HG02943 (cell line): ENCODE data around the gene MAD1L1.
"Not testable (repeated sequence)": the region's sequence is repeated elsewhere in the genome, so short reads cannot be mapped to it uniquely, and the experiment has no call there.

Source experiments
- ATAC-seq: cut with Tn5 transposase; IDR thresholded peaks from one replicate; pipeline ENCODE4 v1.9.1; 2021; ENCODE audit warnings: mild to moderate bottlenecking, low read depth, moderate library complexity; ENCODE audit not compliant: unreplicated experiment

The MAD1L1 gene

DNA sequence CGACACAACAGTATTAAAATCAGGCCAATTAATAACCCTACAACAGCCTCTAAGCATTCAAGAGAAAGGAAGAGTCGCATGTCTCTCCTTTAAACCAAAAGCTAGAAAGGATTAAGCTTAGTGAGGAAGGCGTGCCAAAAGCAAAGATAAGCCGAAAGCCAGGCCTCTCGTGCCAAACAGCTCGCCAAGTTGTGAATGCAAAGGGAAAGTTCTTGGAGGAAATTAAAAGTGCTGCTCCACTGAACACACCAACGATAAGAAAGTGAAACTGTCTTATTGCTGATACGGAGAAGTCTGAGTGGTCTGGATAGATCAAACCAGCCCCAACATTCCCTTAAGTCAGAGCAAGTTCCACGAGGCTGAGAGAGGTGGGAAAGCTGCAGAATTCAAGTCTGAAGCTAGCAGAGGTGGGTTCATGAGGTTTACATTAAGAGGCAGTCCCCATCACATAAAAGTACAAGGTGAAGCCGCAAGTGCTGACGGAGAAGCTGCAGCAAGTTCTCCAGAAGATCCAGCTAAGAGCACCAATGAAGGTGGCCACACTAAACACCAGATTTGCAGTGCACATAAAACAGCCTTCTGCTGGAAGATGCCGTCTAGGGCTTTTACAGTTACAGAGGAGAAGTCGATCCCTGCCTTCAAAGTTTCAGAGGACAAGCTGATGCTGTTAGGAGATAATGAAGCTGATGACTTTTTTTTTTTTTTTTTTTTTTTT lies 194.8 kb downstream of the MAD1L1 start:
- no peak for ATAC-seq

DNA sequence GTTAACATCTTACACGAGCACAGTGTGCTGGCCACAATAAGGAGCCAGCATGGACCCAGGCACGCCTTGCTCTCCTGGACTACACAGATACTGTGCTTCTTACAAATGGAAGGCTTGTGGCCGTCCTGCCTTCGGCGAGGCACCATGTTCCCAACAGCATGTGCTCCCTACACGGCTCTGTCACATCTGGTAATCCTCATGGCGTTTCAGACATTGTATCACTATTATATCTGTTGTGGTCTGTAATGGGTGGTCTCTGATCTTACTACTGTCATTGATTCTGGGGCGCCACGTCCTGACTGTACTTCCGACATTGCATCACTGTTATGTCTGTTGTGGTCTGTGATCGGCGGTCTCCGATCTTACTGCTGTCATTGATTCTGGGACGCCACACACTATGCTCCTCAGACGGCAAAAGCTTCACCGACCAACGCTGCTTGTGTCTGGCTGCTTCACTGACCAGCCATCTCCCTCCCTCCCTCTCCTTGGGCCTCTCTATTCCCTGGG lies 195.4 kb downstream of the MAD1L1 start:
- no peak for ATAC-seq

DNA sequence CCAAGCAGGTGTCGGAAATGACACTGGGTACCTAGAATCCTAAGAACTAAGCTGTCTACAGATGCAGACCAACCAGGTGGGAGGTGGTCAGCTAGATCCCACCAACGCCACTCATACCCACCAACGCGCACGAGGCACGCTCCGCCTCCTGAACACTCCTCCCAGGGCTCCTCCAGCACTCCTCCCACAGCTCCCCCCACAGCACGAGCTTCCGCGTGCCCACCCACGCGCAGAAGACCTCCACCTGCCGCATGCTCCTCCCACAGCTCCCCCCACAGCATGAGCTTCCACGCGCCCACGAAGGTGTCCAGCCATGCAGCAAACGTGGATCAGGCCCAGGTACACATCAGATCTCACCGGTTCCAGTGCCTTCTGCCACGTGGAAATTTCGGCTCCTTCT lies 196.0 kb downstream of the MAD1L1 start:
- ATAC-seq, result no peak

DNA sequence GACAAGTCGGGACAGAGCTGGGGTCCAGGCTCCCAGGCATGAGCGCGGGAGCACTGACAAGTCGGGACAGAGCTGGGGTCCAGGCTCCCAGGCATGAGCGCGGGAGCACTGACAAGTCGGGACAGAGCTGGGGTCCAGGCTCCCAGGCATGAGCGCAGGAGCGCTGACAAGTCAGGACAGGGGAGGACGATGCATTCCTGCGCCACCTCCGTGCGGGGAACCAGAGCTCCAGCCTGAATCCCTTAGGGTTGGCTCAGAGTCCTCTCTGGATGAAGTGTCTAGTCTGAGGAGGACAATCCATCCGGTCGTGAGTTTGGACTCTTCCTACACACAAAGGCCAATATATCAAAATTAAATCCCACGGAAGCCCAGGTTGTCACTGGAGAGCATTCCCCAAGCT lies 196.5 kb downstream of the MAD1L1 start:
- not testable (repeated sequence) for ATAC-seq

DNA sequence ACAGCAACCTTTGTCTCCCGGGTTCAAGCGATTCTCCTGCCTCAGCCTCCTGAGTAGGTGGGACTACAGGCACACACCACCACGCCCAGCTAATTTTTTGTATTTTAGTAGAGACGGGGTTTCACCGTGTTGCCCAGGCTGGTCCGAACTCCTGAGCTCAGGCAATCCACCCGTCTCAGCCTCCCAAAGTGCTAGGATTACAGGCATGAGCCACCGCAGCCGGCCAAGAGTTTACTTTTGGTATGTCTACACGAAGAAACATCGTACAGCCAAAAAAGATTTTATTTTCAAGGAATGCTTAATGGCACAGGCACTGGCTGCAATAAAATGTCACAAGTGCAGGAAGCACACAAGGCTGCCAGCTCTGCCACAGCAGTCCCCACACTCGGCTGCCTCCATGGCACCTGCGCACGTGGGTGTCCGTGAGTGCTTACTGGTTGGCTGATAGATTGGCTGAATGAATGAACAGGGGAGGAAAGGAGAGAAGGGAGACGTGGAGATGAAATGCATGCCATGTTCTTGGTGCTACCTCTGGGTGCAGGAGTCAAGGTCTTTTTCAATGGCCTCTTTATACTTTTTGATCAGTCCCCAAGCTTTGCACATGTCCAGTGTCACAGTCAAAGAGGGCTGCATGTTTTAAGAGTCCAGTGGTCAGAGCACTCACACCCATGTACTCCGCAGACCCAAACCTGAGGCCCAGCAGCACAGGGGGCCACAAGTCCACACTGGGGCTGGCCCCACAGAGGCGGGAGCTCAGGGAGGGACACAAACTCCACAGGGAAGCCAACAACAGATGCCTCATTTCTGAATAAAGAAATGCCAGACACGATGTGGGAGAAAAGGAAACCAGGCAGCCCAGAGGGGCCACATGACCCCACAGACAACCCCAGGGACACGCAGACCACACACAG lies 198.2 kb downstream of the MAD1L1 start:
- ATAC-seq, result no peak

GRCh38 chr7:2033586-2034135 lies 199.1 kb downstream of the MAD1L1 start:
- ATAC-seq, result no peak

DNA sequence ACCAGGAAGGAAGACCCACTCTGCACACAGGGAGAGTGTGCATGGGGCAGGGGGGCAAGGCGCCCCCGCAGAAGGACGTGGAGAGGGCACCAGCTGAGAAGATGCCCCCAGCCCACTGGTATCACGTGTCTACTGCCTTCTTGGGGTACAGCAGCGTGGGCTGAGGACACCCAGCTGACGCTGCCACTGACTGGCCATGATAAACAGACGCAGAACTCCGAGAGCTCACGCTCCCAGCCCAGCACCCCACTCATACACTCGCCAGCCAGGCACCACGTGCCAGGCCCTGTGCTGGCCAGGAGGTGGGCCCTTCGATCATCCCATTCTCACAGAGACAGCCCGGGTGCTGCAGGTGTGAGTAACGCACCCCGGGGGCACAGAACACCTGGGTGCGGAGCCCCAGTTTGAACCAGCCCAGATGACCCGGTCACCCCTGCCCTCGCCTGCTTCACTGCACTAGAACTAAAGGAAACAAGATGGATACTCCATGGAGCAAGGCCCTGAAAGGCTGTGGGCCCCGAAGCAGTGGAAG lies 199.8 kb downstream of the MAD1L1 start:
- no peak for ATAC-seq

- ATAC-seq, result no peak
These were observed 200.5 kb downstream of the MAD1L1 start for GRCh38 chr7:2032030-2032875.

DNA sequence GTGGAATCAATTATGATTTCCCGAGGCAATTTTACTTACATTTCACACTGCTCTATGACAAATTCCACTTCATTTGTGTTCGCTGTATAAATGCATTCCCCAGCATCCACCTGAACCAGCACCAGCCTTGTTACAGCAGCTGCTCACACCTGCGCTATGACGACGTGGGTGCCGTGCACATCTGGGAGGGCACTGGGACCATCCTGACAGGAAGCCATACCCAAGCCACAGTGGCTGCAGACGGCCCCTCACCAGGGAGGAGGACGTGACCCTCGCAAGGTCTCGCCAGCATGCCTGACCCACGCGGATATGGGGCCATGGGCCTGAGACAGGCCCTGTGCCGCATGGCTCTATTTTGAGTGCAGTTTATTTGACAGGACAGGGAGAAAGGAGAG lies 201.3 kb downstream of the MAD1L1 start:
- no peak for ATAC-seq

GRCh38 chr7:2030475-2031450 lies 202.0 kb downstream of the MAD1L1 start:
- ATAC-seq, result no peak

GRCh38 chr7:2029936-2030335 lies 202.8 kb downstream of the MAD1L1 start:
- ATAC-seq, result no peak

GRCh38 chr7:2029211-2029905 lies 203.4 kb downstream of the MAD1L1 start:
- ATAC-seq, result no peak

GRCh38 chr7:2028733-2029132 lies 204.0 kb downstream of the MAD1L1 start:
- no peak for ATAC-seq

DNA sequence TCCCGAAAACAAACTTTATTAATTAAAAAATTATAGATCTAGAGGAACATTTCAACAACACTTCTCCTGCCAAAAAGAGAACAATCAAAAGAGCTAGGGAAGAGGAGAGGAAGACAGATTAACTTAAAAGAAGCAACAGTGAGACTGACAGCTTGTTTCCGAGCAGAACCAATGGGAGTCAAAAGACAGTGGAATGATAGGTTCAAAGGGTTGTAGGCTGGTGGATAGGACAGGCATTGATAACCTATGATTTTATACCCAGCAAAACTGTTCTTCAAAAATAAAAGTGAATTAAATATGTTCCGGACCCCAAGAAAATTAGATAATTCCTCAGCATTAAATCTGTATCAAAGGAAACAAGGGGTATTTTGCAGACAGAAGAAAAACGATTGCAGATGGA lies 207.6 kb downstream of the MAD1L1 start:
- no peak for ATAC-seq

- no peak for ATAC-seq
These were observed 208.2 kb downstream of the MAD1L1 start for GRCh38 chr7:2024567-2024918.

DNA sequence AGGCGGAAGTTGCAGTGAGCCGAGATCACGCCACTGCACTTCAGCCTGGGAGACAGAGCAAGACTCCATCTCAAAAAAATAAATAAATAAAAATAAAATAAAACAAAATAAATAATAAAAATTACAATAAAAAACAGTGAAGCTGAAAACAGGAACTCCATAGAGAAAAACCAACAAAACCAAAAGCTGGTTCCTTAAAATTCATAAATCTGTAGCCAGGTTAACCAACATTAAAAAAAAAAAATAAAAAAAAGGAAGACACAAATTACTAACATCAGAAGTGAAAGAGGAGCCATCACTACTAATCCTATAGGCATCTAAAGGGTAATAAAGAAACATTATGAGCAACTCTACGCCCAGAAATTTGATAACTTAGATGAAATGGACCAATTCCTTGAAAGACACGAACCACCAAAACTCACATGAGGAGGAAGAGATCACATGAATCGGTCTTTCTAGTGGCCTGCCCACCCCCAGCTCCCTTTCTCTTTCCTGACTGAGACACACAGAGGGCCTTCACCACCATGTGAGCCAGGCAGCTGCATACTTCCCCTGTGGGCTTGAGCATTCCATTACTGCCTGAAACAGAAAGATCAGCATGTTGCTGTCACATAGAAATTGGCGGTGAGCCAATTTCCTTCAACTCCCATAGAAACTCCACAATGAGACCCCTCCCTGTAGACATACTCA lies 208.7 kb downstream of the MAD1L1 start:
- ATAC-seq, result no peak

DNA sequence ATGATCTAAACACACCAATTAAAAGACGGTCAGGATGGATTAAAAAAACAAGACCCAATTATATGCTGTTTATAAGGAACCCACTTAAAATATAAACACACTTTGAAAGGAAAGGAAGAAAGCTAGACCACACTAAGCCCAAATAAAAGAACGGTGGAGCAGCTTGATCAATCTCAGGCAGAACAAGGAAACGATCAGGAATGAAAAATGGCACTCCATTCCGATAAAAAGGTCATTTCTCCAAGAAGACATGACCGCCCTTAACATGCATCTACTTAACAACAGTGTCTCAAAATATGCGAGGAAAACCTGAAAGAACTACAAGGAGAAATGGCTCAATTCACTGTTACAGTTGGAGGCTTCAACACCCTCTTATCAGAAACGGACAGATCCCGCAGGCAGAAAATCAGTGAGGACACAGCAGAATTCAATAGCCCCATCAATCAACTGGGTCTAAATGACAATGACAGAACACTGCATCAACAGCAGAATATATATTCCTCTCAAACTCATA lies 210.0 kb downstream of the MAD1L1 start:
- ATAC-seq, result no peak

- ATAC-seq, result no peak
These were observed 210.7 kb downstream of the MAD1L1 start for GRCh38 chr7:2022021-2022409.
